ENCODE measurements around the gene NRBF2.
A peak's percentile ranks its signal among the peaks of the same experiment; 100 is the strongest.

- TF ChIP-seq CTCF (conservative IDR thresholded peaks at IDR 0.05; ENCODE audit: low read length) (0 out of 2 replicates have a peak, but pooled peaks have one; percentile 17), EZH2phosphoT487 (IDR thresholded peaks at IDR 0.05; ENCODE audit: borderline replicate concordance) (no peak)
These were observed 475 bp upstream of the NRBF2 start for GRCh38 chr10:63132651-63133055.
